ENCODE measurements around the gene ARHGEF6.

Gene ARHGEF6

GRCh38 chrX:136636121-136636520 is 144.6 kb downstream of the ARHGEF6 start:
- no peak for DNase-seq

DNA sequence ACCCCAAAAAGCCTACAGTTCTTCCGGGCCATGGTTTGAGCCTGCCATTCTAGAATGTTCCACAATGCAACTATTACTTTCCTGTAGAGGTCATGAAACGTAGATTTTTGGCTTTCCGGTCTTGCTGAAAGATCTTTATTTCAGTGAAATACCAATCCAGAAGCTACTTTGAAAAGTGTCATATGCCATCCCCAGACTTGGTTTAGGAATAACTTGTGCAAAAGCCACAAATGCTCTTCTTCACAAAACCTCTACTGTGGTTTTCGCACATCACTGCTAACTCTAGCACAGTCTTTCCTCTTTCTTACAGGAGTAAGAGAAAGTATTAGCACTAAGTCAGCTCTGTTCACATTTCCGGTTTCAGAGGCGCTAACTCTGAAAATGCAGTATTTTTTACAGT is 145.5 kb downstream of the ARHGEF6 start:
- DNase-seq: peak; percentile 15

DNA sequence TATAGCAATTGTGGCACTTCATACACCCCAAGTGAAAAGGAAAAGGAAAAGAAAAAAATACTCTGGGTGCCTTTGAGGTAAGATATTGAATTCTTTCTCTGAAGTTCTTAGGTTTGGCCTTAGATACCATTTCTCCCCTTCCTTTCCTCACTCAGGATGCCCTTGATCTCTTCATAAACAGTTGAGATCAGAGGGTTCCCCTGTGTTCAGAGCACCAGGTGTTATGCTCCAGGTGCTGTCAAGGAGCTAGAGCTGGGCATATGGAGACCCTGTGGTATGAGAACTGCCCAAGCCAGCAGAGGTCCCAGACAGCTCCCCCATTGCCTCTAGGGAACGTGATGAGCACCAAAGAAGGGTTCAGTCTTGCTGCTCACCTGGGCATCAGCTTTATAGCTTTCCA is 149.9 kb downstream of the ARHGEF6 start:
- DNase-seq: no peak

DNA sequence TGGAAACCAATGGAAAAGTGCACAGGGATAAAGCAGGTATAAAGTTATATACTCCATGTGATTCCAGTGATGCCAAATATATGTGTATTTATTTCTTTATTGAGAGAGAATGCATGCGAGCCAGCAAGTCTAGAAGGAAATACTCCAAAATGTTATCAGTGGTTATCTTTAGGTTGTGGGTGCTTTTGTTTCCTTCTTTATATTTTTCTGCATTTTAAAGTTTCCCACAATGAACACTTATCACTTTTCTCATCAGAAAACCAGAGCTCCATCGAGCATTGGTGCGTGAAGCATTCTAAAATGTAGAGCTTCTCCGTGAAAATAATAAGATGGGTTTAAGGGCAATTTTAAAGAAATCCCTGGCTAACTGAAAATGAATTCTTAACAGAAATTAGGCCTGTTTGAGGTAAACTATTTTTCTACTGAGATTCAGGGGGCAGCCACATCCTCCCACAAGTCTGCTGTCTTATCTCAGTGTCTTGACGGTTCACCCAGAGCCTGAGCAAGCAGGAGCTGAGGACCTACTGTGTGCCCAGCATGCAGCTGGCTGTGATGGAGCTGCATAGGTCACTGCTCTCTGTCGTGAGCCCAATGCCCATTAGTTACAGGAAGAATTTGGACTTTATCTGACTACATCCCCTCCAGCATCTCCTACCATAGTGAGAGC is 151.5 kb downstream of the ARHGEF6 start:
- no peak for DNase-seq

GRCh38 chrX:136627409-136627808 is 153.3 kb downstream of the ARHGEF6 start:
- no peak for DNase-seq

- DNase-seq: no peak
These were observed 153.8 kb downstream of the ARHGEF6 start for GRCh38 chrX:136626891-136627290.

DNA sequence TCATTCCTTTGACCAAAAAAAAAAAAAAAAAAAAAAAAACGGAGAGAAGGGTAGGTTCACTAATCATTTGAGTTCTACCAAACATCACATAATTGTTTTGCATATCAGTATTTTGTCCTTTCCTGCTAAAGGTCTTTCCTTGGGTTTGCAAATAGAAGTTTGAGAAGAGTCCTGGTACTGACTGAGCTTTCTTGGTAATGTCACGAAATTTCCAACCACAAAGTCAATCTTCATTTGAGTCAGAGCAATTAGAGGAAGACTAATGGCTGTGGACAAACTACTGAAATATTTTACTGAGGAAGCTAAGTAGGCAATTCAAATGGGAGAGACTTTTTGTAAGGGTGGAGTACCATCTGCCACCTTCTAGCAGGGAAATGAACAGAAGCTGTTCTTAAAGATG is 154.5 kb downstream of the ARHGEF6 start:
- DNase-seq: no peak

- no peak for DNase-seq
These were observed 155.5 kb downstream of the ARHGEF6 start for GRCh38 chrX:136625246-136625645.

GRCh38 chrX:136623396-136623795 is 157.3 kb downstream of the ARHGEF6 start:
- DNase-seq: no peak

DNA sequence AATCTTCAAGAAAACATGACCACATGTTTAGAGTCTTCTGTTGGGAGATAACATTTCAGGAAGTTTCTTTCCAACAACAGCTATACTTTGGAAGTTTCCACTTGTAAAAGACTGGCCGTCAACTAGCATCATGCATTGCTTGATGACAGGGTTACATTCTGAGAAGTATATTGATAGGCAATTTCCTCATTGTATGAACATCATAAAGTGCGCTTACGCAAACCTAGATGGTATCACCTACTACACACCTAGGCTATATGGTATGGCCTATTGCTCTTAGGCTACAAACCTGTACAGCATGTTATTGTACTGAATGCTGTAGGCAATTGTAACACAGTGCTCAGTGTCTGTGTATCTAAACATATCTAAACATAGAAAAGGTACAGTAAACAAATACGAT is 158.2 kb downstream of the ARHGEF6 start:
- DNase-seq: no peak

DNA sequence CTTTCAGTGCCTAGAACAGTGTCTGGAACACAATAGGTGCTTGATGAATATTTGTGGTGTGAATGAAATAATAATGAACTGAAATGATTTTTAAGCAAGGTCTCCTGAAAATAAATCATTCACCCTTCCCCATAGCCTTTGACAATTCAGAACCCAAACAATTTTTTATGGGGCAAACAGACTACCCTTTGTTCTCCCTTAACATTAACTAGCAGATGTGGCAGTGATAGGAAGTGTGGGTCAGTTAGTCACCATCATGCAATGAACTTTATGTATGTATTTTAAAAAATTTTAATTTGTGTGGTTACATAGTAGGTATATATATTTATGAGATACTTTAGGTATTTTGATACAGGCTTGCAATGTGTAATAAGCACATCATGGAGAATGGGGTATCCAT is 160.0 kb downstream of the ARHGEF6 start:
- no peak for DNase-seq

DNA sequence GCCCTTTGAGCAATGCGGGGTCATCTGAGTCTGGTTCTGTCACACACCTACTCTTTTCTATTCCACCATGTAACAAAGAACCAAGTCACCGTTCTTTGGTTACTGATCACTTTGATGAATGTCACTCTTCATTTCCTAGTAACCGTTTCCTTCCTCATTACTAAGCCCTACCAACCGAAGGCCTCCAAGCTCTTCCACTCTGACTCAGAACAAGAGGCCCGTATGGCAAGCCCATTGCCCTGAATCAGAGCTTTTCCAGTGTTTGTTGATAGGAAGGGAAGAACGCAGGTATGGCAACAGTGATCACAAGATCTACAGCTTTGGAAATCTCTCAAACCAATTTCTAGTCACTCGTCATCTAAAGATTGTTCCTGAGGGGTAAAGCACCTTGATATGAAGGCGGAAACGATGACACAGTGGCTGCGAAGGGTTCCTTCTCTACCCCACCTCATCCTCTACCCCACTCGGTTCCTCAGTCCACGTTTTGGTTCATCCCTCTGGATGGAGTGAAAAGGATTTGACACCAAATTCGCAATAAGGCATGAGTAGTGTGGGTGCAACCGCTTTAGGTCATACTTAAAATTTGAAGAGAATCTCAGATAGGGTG is 160.7 kb downstream of the ARHGEF6 start:
- no peak for DNase-seq

GRCh38 chrX:136616987-136617685 is 163.6 kb downstream of the ARHGEF6 start:
- DNase-seq: no peak

Data from NK-92 treated with Interleukin-12 subunit alpha and Interleukin-12 subunit beta, amount 100 ng/mL, for 24 hours (cell line).